SH-SY5Y (cell line): Measurements from ENCODE around the gene NOC3L.

Experiments
- GATA2 ChIP-seq: IDR thresholded peaks from 2 replicates; pipeline ENCODE4 v1.6.1; 2011; ENCODE audit warnings: mild to moderate bottlenecking, low read depth, low read length
- GATA3 ChIP-seq: IDR thresholded peaks from 2 replicates; pipeline ENCODE4 v1.6.1; 2011; ENCODE audit warnings: low read depth, mild to moderate bottlenecking, low read length, moderate library complexity

Gene NOC3L

GRCh38 chr10:94376865-94377264 lies 14.1 kb upstream of the NOC3L start:
- no peak for TF ChIP-seq GATA3
- no peak for TF ChIP-seq GATA2

GRCh38 chr10:94375374-94375773 lies 12.6 kb upstream of the NOC3L start:
- no peak for TF ChIP-seq GATA2
- TF ChIP-seq GATA3 = no peak

GRCh38 chr10:94370501-94370900 lies 7.8 kb upstream of the NOC3L start:
- TF ChIP-seq GATA2 (no peak), GATA3 (no peak)

GRCh38 chr10:94366382-94366781 lies 3.6 kb upstream of the NOC3L start:
- TF ChIP-seq GATA2 (no peak), GATA3 (no peak)

GRCh38 chr10:94364482-94364881 lies 1.7 kb upstream of the NOC3L start:
- TF ChIP-seq GATA2 (no peak), GATA3 (no peak)

GRCh38 chr10:94363251-94363565 lies 469 bp upstream of the NOC3L start:
- TF ChIP-seq GATA3 (no peak), GATA2 (no peak)

GRCh38 chr10:94361171-94361794 lies 1.5 kb downstream of the NOC3L start:
- no peak for TF ChIP-seq GATA2
- TF ChIP-seq GATA3 = no peak

- TF ChIP-seq GATA2 (no peak), GATA3 (no peak)
Measured at GRCh38 chr10:94358480-94358879, 4.3 kb downstream of the NOC3L start.

GRCh38 chr10:94357193-94357592 lies 5.5 kb downstream of the NOC3L start:
- TF ChIP-seq GATA2 = no peak

GRCh38 chr10:94355841-94356240 lies 6.9 kb downstream of the NOC3L start:
- TF ChIP-seq GATA3 (no peak), GATA2 (no peak)

- no peak for TF ChIP-seq GATA2
- no peak for TF ChIP-seq GATA3
Measured at GRCh38 chr10:94353336-94353735, 9.4 kb downstream of the NOC3L start.

- TF ChIP-seq GATA3 (no peak), GATA2 (no peak)
Measured at GRCh38 chr10:94351089-94351488, 11.7 kb downstream of the NOC3L start.

- no peak for TF ChIP-seq GATA3
- no peak for TF ChIP-seq GATA2
Measured at GRCh38 chr10:94349327-94349726, 13.4 kb downstream of the NOC3L start.

GRCh38 chr10:94344522-94345122 lies 18.1 kb downstream of the NOC3L start:
- TF ChIP-seq GATA3 (no peak), GATA2 (no peak)

GRCh38 chr10:94343151-94343550 lies 19.6 kb downstream of the NOC3L start:
- TF ChIP-seq GATA2 = no peak
- TF ChIP-seq GATA3 = no peak

- TF ChIP-seq GATA3 (no peak), GATA2 (no peak)
Measured at GRCh38 chr10:94334857-94335256, 27.9 kb downstream of the NOC3L start.
